ENCODE measurements around the gene GPR146. TPM values are rescaled to one million over a fixed set of nuclear protein-coding genes. Genes with fewer than 3 reads are reported as not detected.

Gene GPR146
- total RNA-seq, 1 donor from 2014 or later = 5.2 TPM

GRCh38 chr7:1018334-1018695 is 26.0 kb upstream of the GPR146 start:
- H3K9me3 ChIP-seq (ENCODE audit: control insufficient read depth in 3 of 3, low read length in 3 of 3) = no peaks in the 10 kb centered on the region
- no peak overlapping the region for H3K9ac ChIP-seq (ENCODE audit: low read depth in 1 of 3, low read length in 3 of 3)
- peaks cover 0 to 2% (median 0%) of the 10 kb centered on the region in 3 donors for H3K36me3 ChIP-seq (ENCODE audit: control insufficient read depth in 3 of 3, insufficient read depth in 3 of 3, low read length in 3 of 3)
- H3K4me1 ChIP-seq (ENCODE audit: control insufficient read depth in 3 of 3, insufficient read depth in 3 of 3, low read length in 3 of 3) = peaks cover 3 to 20% (median 14%) of the 10 kb centered on the region in 3 donors
- H3K27me3 ChIP-seq (ENCODE audit: control insufficient read depth in 3 of 3, insufficient read depth in 3 of 3, low read length in 3 of 3) = no peaks in the 10 kb centered on the region
- H3K27ac ChIP-seq (ENCODE audit: low read depth, low read length) = no peak overlapping the region
- no peak overlapping the region for H3K4me3 ChIP-seq (ENCODE audit: low read length in 3 of 3)

GRCh38 chr7:1019255-1019785 is 25.0 kb upstream of the GPR146 start:
- H3K27ac ChIP-seq (ENCODE audit: low read depth, low read length) = no peak overlapping the region
- no peaks in the 10 kb centered on the region for H3K27me3 ChIP-seq (ENCODE audit: control insufficient read depth in 3 of 3, insufficient read depth in 3 of 3, low read length in 3 of 3)
- no peaks in the 10 kb centered on the region for H3K9me3 ChIP-seq (ENCODE audit: control insufficient read depth in 3 of 3, low read length in 3 of 3)
- peak overlapping the region in 1 of 3 donors; percentile 10 for H3K9ac ChIP-seq (ENCODE audit: low read depth in 1 of 3, low read length in 3 of 3)
- no peak overlapping the region for H3K4me3 ChIP-seq (ENCODE audit: low read length in 3 of 3)
- H3K4me1 ChIP-seq (ENCODE audit: control insufficient read depth in 3 of 3, insufficient read depth in 3 of 3, low read length in 3 of 3) = peaks cover 7 to 24% (median 24%) of the 10 kb centered on the region in 3 donors
- peaks cover 0 to 2% (median 0%) of the 10 kb centered on the region in 3 donors for H3K36me3 ChIP-seq (ENCODE audit: control insufficient read depth in 3 of 3, insufficient read depth in 3 of 3, low read length in 3 of 3)

GRCh38 chr7:1019789-1020610 is 24.3 kb upstream of the GPR146 start:
- Histone ChIP-seq H3K27ac (ENCODE audit: low read depth, low read length) (no peak overlapping the region), H3K9ac (ENCODE audit: low read depth in 1 of 3, low read length in 3 of 3) (no peak overlapping the region), H3K9me3 (ENCODE audit: control insufficient read depth in 3 of 3, low read length in 3 of 3) (no peaks in the 10 kb centered on the region), H3K4me1 (ENCODE audit: control insufficient read depth in 3 of 3, insufficient read depth in 3 of 3, low read length in 3 of 3) (peaks cover 12 to 31% (median 30%) of the 10 kb centered on the region in 3 donors), H3K27me3 (ENCODE audit: control insufficient read depth in 3 of 3, insufficient read depth in 3 of 3, low read length in 3 of 3) (no peaks in the 10 kb centered on the region), H3K36me3 (ENCODE audit: control insufficient read depth in 3 of 3, insufficient read depth in 3 of 3, low read length in 3 of 3) (peaks cover 0 to 2% (median 0%) of the 10 kb centered on the region in 3 donors), H3K4me3 (ENCODE audit: low read length in 3 of 3) (no peak overlapping the region)

- no peak overlapping the region for H3K9ac ChIP-seq (ENCODE audit: low read depth in 1 of 3, low read length in 3 of 3)
- peaks cover 12 to 36% (median 34%) of the 10 kb centered on the region in 3 donors for H3K4me1 ChIP-seq (ENCODE audit: control insufficient read depth in 3 of 3, insufficient read depth in 3 of 3, low read length in 3 of 3)
- H3K4me3 ChIP-seq (ENCODE audit: low read length in 3 of 3) = no peak overlapping the region
- H3K27me3 ChIP-seq (ENCODE audit: control insufficient read depth in 3 of 3, insufficient read depth in 3 of 3, low read length in 3 of 3) = no peaks in the 10 kb centered on the region
- H3K36me3 ChIP-seq (ENCODE audit: control insufficient read depth in 3 of 3, insufficient read depth in 3 of 3, low read length in 3 of 3) = peaks cover 0 to 7% (median 0%) of the 10 kb centered on the region in 3 donors
- no peak overlapping the region for H3K27ac ChIP-seq (ENCODE audit: low read depth, low read length)
- no peaks in the 10 kb centered on the region for H3K9me3 ChIP-seq (ENCODE audit: control insufficient read depth in 3 of 3, low read length in 3 of 3)
These were observed 23.5 kb upstream of the GPR146 start for GRCh38 chr7:1020849-1021251.

- Histone ChIP-seq H3K27me3 (ENCODE audit: control insufficient read depth in 3 of 3, insufficient read depth in 3 of 3, low read length in 3 of 3) (no peaks in the 10 kb centered on the region), H3K4me1 (ENCODE audit: control insufficient read depth in 3 of 3, insufficient read depth in 3 of 3, low read length in 3 of 3) (peaks cover 12 to 36% (median 35%) of the 10 kb centered on the region in 3 donors), H3K9me3 (ENCODE audit: control insufficient read depth in 3 of 3, low read length in 3 of 3) (no peaks in the 10 kb centered on the region), H3K9ac (ENCODE audit: low read depth in 1 of 3, low read length in 3 of 3) (no peak overlapping the region), H3K27ac (ENCODE audit: low read depth, low read length) (no peak overlapping the region), H3K4me3 (ENCODE audit: low read length in 3 of 3) (no peak overlapping the region), H3K36me3 (ENCODE audit: control insufficient read depth in 3 of 3, insufficient read depth in 3 of 3, low read length in 3 of 3) (peaks cover 3 to 10% (median 4%) of the 10 kb centered on the region in 3 donors)
These were observed 23.0 kb upstream of the GPR146 start for GRCh38 chr7:1021366-1021765.

GRCh38 chr7:1021931-1022330 is 22.4 kb upstream of the GPR146 start:
- H3K4me3 ChIP-seq (ENCODE audit: low read length in 3 of 3) = no peak overlapping the region
- H3K9me3 ChIP-seq (ENCODE audit: control insufficient read depth in 3 of 3, low read length in 3 of 3) = no peaks in the 10 kb centered on the region
- no peaks in the 10 kb centered on the region for H3K27me3 ChIP-seq (ENCODE audit: control insufficient read depth in 3 of 3, insufficient read depth in 3 of 3, low read length in 3 of 3)
- no peak overlapping the region for H3K27ac ChIP-seq (ENCODE audit: low read depth, low read length)
- H3K9ac ChIP-seq (ENCODE audit: low read depth in 1 of 3, low read length in 3 of 3) = no peak overlapping the region
- peaks cover 16 to 40% (median 37%) of the 10 kb centered on the region in 3 donors for H3K4me1 ChIP-seq (ENCODE audit: control insufficient read depth in 3 of 3, insufficient read depth in 3 of 3, low read length in 3 of 3)
- peaks cover 3 to 12% (median 7%) of the 10 kb centered on the region in 3 donors for H3K36me3 ChIP-seq (ENCODE audit: control insufficient read depth in 3 of 3, insufficient read depth in 3 of 3, low read length in 3 of 3)

- H3K4me1 ChIP-seq (ENCODE audit: control insufficient read depth in 3 of 3, insufficient read depth in 3 of 3, low read length in 3 of 3) = peaks cover 20 to 44% (median 41%) of the 10 kb centered on the region in 3 donors
These were observed 22.0 kb upstream of the GPR146 start for GRCh38 chr7:1022356-1022755.

GRCh38 chr7:1022801-1023465 is 21.4 kb upstream of the GPR146 start:
- Histone ChIP-seq H3K4me3 (ENCODE audit: low read length in 3 of 3) (no peak overlapping the region), H3K27me3 (ENCODE audit: control insufficient read depth in 3 of 3, insufficient read depth in 3 of 3, low read length in 3 of 3) (no peaks in the 10 kb centered on the region), H3K36me3 (ENCODE audit: control insufficient read depth in 3 of 3, insufficient read depth in 3 of 3, low read length in 3 of 3) (peaks cover 3 to 12% (median 7%) of the 10 kb centered on the region in 3 donors), H3K27ac (ENCODE audit: low read depth, low read length) (no peak overlapping the region), H3K9ac (ENCODE audit: low read depth in 1 of 3, low read length in 3 of 3) (no peak overlapping the region), H3K4me1 (ENCODE audit: control insufficient read depth in 3 of 3, insufficient read depth in 3 of 3, low read length in 3 of 3) (peaks cover 23 to 48% (median 44%) of the 10 kb centered on the region in 3 donors), H3K9me3 (ENCODE audit: control insufficient read depth in 3 of 3, low read length in 3 of 3) (no peaks in the 10 kb centered on the region)

More at GRCh38 chr7:1022356-1022755, 22.0 kb upstream of the GPR146 start:
- no peak overlapping the region for H3K4me3 ChIP-seq (ENCODE audit: low read length in 3 of 3)
- peaks cover 3 to 12% (median 7%) of the 10 kb centered on the region in 3 donors for H3K36me3 ChIP-seq (ENCODE audit: control insufficient read depth in 3 of 3, insufficient read depth in 3 of 3, low read length in 3 of 3)
- H3K27ac ChIP-seq (ENCODE audit: low read depth, low read length) = no peak overlapping the region
- no peak overlapping the region for H3K9ac ChIP-seq (ENCODE audit: low read depth in 1 of 3, low read length in 3 of 3)
- no peaks in the 10 kb centered on the region for H3K9me3 ChIP-seq (ENCODE audit: control insufficient read depth in 3 of 3, low read length in 3 of 3)
- no peaks in the 10 kb centered on the region for H3K27me3 ChIP-seq (ENCODE audit: control insufficient read depth in 3 of 3, insufficient read depth in 3 of 3, low read length in 3 of 3)

- no peak overlapping the region for H3K4me3 ChIP-seq (ENCODE audit: low read length in 3 of 3)
- peaks cover 3 to 10% (median 7%) of the 10 kb centered on the region in 3 donors for H3K36me3 ChIP-seq (ENCODE audit: control insufficient read depth in 3 of 3, insufficient read depth in 3 of 3, low read length in 3 of 3)
- no peak overlapping the region for H3K27ac ChIP-seq (ENCODE audit: low read depth, low read length)
- peaks cover 30 to 56% (median 52%) of the 10 kb centered on the region in 3 donors for H3K4me1 ChIP-seq (ENCODE audit: control insufficient read depth in 3 of 3, insufficient read depth in 3 of 3, low read length in 3 of 3)
- no peaks in the 10 kb centered on the region for H3K9me3 ChIP-seq (ENCODE audit: control insufficient read depth in 3 of 3, low read length in 3 of 3)
- no peaks in the 10 kb centered on the region for H3K27me3 ChIP-seq (ENCODE audit: control insufficient read depth in 3 of 3, insufficient read depth in 3 of 3, low read length in 3 of 3)
- peak overlapping the region in 2 of 3 donors; percentile 51 to 66 for H3K9ac ChIP-seq (ENCODE audit: low read depth in 1 of 3, low read length in 3 of 3)
These were observed 20.0 kb upstream of the GPR146 start for GRCh38 chr7:1024331-1024841.

All from skeletal muscle tissue (tissue), 4 donors.